Endothelial cell of umbilical vein (primary cell): ENCODE measurements around the gene TMPRSS4. TPM values are rescaled to one million over a fixed set of nuclear protein-coding genes. Genes with fewer than 3 reads are reported as not detected.

ENCODE experiments used
- BruUV-seq: library from RNA; stranded (reverse); fragments of 400-500 nt; replicated peaks from 2 replicates; lab custom pipeline; 2021; lab: Mats Ljungman, UMichigan
- CTCF ChIA-PET: fragments of 300-600, 350-600 bp; sonication (Branson Sonifier 250); formaldehyde crosslinking; loops from one replicate; lab custom pipeline; 2021; ENCODE audit warnings: antibody characterized with exemption, inconsistent platforms; lab: Charles Lee
- POLR2A ChIA-PET: fragments of 300-600, 350-600 bp; sonication (Branson Sonifier 250); formaldehyde crosslinking; loops from one replicate; lab custom pipeline; 2021; ENCODE audit warnings: antibody characterized with exemption, inconsistent platforms; lab: Charles Lee
- DNase-seq: peaks from one replicate; pipeline ENCODE4 v3.0.0-alpha.2; 2011; ENCODE audit warnings: low read depth, low spot score
- FAIRE-seq: peaks from 2 replicates; lab custom pipeline; 2011; peaks lifted over from hg19 to GRCh38; lab: Jason Lieb, UNC
- H2AFZ ChIP-seq: 2 replicates; pipeline ENCODE4 v1.6.0; 2012; ENCODE audit warnings: low read depth, low read length, control low read depth, inconsistent platforms
- H3K27ac ChIP-seq: 2 replicates; pipeline ENCODE4 v1.5.1; 2011; ENCODE audit warnings: low read depth, mild to moderate bottlenecking, control low read depth, low read length, moderate library complexity; ENCODE audit not compliant: insufficient read depth
- H3K27me3 ChIP-seq, 2 experiments: 2 replicates each; pipeline versions ENCODE4 v1.6.0 to v1.6.1; 2011; ENCODE audit warnings: low read length in 2 of 2, mixed read lengths in 1 of 2; ENCODE audit not compliant: control insufficient read depth in 2 of 2, insufficient read depth in 2 of 2
- H3K36me3 ChIP-seq, 2 experiments: 2 replicates in 1 of 2; 3 replicates in 1 of 2; pipeline ENCODE4 v1.5.1; 2011; ENCODE audit warnings: low read length in 2 of 2, mild to moderate bottlenecking in 1 of 2, moderate library complexity in 1 of 2; ENCODE audit not compliant: control insufficient read depth in 2 of 2, insufficient read depth in 2 of 2; ENCODE audit errors: extremely low read depth in 1 of 2
- H3K4me1 ChIP-seq: 3 replicates; pipeline ENCODE4 v1.5.1; 2011; ENCODE audit warnings: mild to moderate bottlenecking, low read length; ENCODE audit not compliant: control insufficient read depth, insufficient read depth; ENCODE audit errors: extremely low read depth
- H3K4me2 ChIP-seq: 2 replicates; pipeline ENCODE4 v1.6.1; 2011; ENCODE audit warnings: low read length, control low read depth, mixed read lengths; ENCODE audit not compliant: insufficient read depth
- H3K4me3 ChIP-seq, 3 experiments: fragments of 200-600 bp in 1 of 3; sonication (generic), shearing (Covaris generic) in 1 of 3; replicated peaks in 1 of 3; 2 replicates each; pipeline ENCODE4 v1.5.1; 2011 to 2016; ENCODE audit warnings: control low read depth in 3 of 3, low read length in 3 of 3, mild to moderate bottlenecking in 2 of 3, inconsistent platforms in 1 of 3, low read depth in 1 of 3, moderate library complexity in 1 of 3; ENCODE audit not compliant: insufficient read depth in 1 of 3
- H3K79me2 ChIP-seq: 2 replicates; pipeline ENCODE4 v1.6.0; 2012; ENCODE audit warnings: low read length, inconsistent platforms; ENCODE audit not compliant: control insufficient read depth, insufficient read depth
- H3K9ac ChIP-seq: replicated peaks from 2 replicates; pipeline ENCODE3; 2011; ENCODE audit warnings: low read length, control low read depth; ENCODE audit not compliant: insufficient read depth; ENCODE audit errors: extremely low read depth
- H3K9me1 ChIP-seq: replicated peaks from 3 replicates; pipeline ENCODE4 v1.6.0; 2011; ENCODE audit warnings: mild to moderate bottlenecking, low read length; ENCODE audit not compliant: control insufficient read depth, insufficient read depth; ENCODE audit errors: extremely low read depth
- H3K9me3 ChIP-seq: replicated peaks from 2 replicates; pipeline ENCODE4 v1.5.1; 2012; ENCODE audit warnings: low read length, inconsistent platforms; ENCODE audit not compliant: control insufficient read depth, insufficient read depth
- H4K20me1 ChIP-seq: replicated peaks from 2 replicates; pipeline ENCODE3; 2011; ENCODE audit warnings: mild to moderate bottlenecking, low read length; ENCODE audit not compliant: control insufficient read depth, insufficient read depth; ENCODE audit errors: extremely low read depth
- EZH2 ChIP-seq: IDR thresholded peaks from 2 replicates; pipeline ENCODE4 v1.6.1; 2012; ENCODE audit warnings: borderline replicate concordance, low read depth, mild to moderate bottlenecking, moderate library complexity, low read length, inconsistent platforms; ENCODE audit not compliant: severe bottlenecking
- FOS ChIP-seq: IDR thresholded peaks from 2 replicates; pipeline ENCODE4 v1.6.1; 2011; ENCODE audit warnings: mild to moderate bottlenecking, low read length, moderate library complexity, borderline replicate concordance; ENCODE audit not compliant: insufficient read depth
- GATA2 ChIP-seq: IDR thresholded peaks from 2 replicates; pipeline ENCODE4 v1.7.0; 2011; ENCODE audit warnings: low read depth, mild to moderate bottlenecking, moderate library complexity, mixed read lengths, low read length; ENCODE audit not compliant: insufficient read length, insufficient read depth
- JUN ChIP-seq: IDR thresholded peaks from 2 replicates; pipeline ENCODE4 v1.6.1; 2011; ENCODE audit warnings: borderline replicate concordance, low read depth; ENCODE audit not compliant: insufficient read length, insufficient read depth
- MYC ChIP-seq: IDR thresholded peaks from one replicate; pipeline ENCODE4 v1.6.1; 2011; ENCODE audit warnings: mild to moderate bottlenecking, low read depth, low read length
- POLR2A ChIP-seq: IDR thresholded peaks from 2 replicates; pipeline ENCODE4 v1.6.1; 2012; ENCODE audit warnings: low read depth, mild to moderate bottlenecking, control low read depth, low read length
- POLR2AphosphoS5 ChIP-seq: IDR thresholded peaks from 2 replicates; pipeline ENCODE4 v1.6.1; 2012; ENCODE audit warnings: low read depth, mild to moderate bottlenecking, control low read depth, low read length, moderate library complexity; ENCODE audit not compliant: insufficient read depth
- dilution Hi-C: fragments of 300-500 bp; cut with MboI; formaldehyde crosslinking; loops from one replicate; pipeline ENCODE4 v1.15.0; 2019; ENCODE audit warnings: low sequenced_read_pairs; ENCODE audit not compliant: extremely low pct_ligation_motif_present
- intact Hi-C: fragments of 100-400 bp; cut with micrococcal nuclease; formaldehyde crosslinking; loops from one replicate; pipeline ENCODE4 v1.10.0; 2022
- polyA plus RNA-seq, 4 experiments: library from polyadenylated mRNA; depleted of rRNA in 3 of 4; stranded (reverse) in 3 of 4; unstranded in 1 of 4; fragments of >200 nt; gene quantifications; 2 replicates each; pipeline versions ENCODE4 v1.2.1 to v1.2.3, GENCODE V29; 2011 to 2012; ENCODE audit warnings: missing spikeins in 1 of 4
- total RNA-seq: library from RNA; stranded (reverse); gene quantifications from 2 replicates; pipeline ENCODE4 v1.2.3, GENCODE V29; 2021
- TF ChIP-seq, protein P1 (sequence below), 2 donors: IDR thresholded peaks; 1 replicate in 1 of 2; 2 replicates in 1 of 2; pipeline ENCODE4 v1.5.1; 2011; ENCODE audit warnings: low read length in 2 of 2, mild to moderate bottlenecking in 2 of 2, moderate library complexity in 2 of 2, control low read depth in 1 of 2, inconsistent platforms in 1 of 2, low read depth in 1 of 2; ENCODE audit not compliant: insufficient read depth in 1 of 2; ENCODE audit errors: extremely low read depth in 1 of 2
- TF ChIP-seq, protein P2 (sequence below): IDR thresholded peaks from 2 replicates; pipeline ENCODE4 v1.6.1; 2011; ENCODE audit not compliant: insufficient read depth, insufficient read length

TMPRSS4 gene
- total and polyA plus RNA-seq, 2 donors (not counting 3 experiments of a cell fraction or from before 2014, with no cell fraction given) = not detected

DNA sequence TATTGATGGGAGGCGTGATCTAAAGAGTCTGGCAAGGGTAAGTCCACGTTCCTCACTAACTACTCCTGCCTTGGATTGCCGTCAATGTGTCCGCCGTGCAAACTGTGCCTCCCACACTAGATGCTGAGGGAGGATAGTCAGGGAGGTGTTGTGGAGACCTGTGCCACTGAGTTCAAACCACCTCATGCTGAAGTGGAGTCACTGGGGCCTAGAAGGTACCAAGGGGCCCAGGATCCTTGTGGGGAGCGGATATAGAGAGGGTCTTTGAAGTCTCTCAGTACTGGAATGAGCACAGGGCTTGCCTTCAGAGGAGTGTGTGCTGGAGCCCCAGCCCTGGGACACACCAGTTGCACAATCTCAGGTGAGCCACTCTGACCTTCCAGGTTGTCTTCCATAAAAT lies 27.1 kb upstream of the TMPRSS4 start:
- Histone ChIP-seq H3K4me1 (no peaks in the 10 kb centered on the region), H3K36me3 (no peaks in the 10 kb centered on the region), H2AFZ (no peak overlapping the region), H4K20me1 (no peaks in the 10 kb centered on the region), H3K27ac (no peak overlapping the region), H3K79me2 (no peaks in the 10 kb centered on the region), H3K4me3 (no peak overlapping the region), H3K27me3 (peaks cover 15 to 22% of the 10 kb centered on the region in 2 experiments), H3K9me3 (no peaks in the 10 kb centered on the region), H3K9me1 (no peaks in the 10 kb centered on the region), H3K9ac (no peak overlapping the region), H3K4me2 (no peak overlapping the region)
- intact Hi-C loops = no loop called here
- dilution Hi-C loops = no loop called here
- BruUV-seq = no TSS peak
- no peak for DNase-seq
- ChIA-PET CTCF (interaction anchor here (1.4 to 8.0 kb wide), 4 partner anchors 103 to 240 kb away, joined by 5 to 213 read pairs (median 51); no protein-coding TSS in a partner anchor), POLR2A (no interaction called here)
- TF ChIP-seq GATA2 (no peak), EZH2 (no peak), MYC (no peak), POLR2AphosphoS5 (no peak), JUN (no peak), FOS (no peak), POLR2A (no peak)
- TF ChIP-seq, protein P1, sequence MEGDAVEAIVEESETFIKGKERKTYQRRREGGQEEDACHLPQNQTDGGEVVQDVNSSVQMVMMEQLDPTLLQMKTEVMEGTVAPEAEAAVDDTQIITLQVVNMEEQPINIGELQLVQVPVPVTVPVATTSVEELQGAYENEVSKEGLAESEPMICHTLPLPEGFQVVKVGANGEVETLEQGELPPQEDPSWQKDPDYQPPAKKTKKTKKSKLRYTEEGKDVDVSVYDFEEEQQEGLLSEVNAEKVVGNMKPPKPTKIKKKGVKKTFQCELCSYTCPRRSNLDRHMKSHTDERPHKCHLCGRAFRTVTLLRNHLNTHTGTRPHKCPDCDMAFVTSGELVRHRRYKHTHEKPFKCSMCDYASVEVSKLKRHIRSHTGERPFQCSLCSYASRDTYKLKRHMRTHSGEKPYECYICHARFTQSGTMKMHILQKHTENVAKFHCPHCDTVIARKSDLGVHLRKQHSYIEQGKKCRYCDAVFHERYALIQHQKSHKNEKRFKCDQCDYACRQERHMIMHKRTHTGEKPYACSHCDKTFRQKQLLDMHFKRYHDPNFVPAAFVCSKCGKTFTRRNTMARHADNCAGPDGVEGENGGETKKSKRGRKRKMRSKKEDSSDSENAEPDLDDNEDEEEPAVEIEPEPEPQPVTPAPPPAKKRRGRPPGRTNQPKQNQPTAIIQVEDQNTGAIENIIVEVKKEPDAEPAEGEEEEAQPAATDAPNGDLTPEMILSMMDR (IDR thresholded peaks at IDR 0.05; ENCODE audit: extremely low read depth in 1 of 2, insufficient read depth in 1 of 2, low read depth in 1 of 2, low read length in 2 of 2) = no peak
- TF ChIP-seq, protein P2, sequence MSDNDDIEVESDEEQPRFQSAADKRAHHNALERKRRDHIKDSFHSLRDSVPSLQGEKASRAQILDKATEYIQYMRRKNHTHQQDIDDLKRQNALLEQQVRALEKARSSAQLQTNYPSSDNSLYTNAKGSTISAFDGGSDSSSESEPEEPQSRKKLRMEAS = no peak
- FAIRE-seq = no peak
